ENCODE data around the gene NUP62. TPM values are rescaled to one million over a fixed set of nuclear protein-coding genes. Genes with fewer than 3 reads are reported as not detected.
"Not testable (repeated sequence)": the region's sequence is repeated elsewhere in the genome, so short reads cannot be mapped to it uniquely, and the experiment has no call there.

The NUP62 gene
- total RNA-seq, 1 donor from 2014 or later, result 57.7 TPM

DNA sequence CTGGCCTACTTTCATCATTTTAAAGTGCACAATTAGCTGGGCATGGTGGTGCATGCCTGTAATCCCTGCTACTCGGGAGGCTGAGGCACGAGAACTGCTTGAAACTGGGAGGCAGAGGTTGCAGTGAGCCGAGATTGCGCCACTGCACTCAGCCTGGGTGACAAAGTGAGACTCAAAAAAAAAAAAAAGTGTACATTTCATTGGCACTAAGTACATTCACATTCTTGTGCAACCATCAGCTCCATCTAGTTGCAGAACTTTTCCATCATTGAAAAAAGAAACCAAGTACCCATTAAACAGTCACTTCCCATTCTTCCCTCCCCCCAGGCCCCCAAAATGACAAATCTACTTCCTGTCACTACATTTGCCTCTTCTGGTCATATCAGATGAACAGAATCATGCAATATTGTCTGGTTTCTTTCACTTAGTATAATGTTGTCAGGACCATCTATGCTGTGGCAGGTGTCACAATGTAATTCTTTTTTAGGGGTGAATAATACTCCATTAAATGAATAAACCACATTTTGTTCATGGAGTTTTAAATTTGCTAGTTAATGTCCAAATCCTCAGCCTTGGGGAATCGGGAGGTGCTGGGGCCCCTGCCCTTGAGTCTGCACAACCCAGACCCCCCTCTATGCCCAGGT, 39.1 kb upstream of the NUP62 start:
- no peak overlapping the region for H3K27ac Mint-ChIP-seq (ENCODE audit: unreplicated experiment)
- no peaks in the 10 kb centered on the region for H3K27me3 Mint-ChIP-seq (ENCODE audit: unreplicated experiment)
- H3K36me3 Mint-ChIP-seq (ENCODE audit: unreplicated experiment), result no peaks in the 10 kb centered on the region
- TF ChIP-seq, protein P1, sequence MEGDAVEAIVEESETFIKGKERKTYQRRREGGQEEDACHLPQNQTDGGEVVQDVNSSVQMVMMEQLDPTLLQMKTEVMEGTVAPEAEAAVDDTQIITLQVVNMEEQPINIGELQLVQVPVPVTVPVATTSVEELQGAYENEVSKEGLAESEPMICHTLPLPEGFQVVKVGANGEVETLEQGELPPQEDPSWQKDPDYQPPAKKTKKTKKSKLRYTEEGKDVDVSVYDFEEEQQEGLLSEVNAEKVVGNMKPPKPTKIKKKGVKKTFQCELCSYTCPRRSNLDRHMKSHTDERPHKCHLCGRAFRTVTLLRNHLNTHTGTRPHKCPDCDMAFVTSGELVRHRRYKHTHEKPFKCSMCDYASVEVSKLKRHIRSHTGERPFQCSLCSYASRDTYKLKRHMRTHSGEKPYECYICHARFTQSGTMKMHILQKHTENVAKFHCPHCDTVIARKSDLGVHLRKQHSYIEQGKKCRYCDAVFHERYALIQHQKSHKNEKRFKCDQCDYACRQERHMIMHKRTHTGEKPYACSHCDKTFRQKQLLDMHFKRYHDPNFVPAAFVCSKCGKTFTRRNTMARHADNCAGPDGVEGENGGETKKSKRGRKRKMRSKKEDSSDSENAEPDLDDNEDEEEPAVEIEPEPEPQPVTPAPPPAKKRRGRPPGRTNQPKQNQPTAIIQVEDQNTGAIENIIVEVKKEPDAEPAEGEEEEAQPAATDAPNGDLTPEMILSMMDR (IDR thresholded peaks at IDR 0.05), result no peak
- DNase-seq (ENCODE audit: extremely low spot score, unreplicated experiment), result no peak
- no peaks in the 10 kb centered on the region for H3K4me1 Mint-ChIP-seq (ENCODE audit: unreplicated experiment)
- H3K4me3 Mint-ChIP-seq (ENCODE audit: unreplicated experiment), result no peak overlapping the region
- no peaks in the 10 kb centered on the region for H3K9me3 Mint-ChIP-seq (ENCODE audit: unreplicated experiment)

DNA sequence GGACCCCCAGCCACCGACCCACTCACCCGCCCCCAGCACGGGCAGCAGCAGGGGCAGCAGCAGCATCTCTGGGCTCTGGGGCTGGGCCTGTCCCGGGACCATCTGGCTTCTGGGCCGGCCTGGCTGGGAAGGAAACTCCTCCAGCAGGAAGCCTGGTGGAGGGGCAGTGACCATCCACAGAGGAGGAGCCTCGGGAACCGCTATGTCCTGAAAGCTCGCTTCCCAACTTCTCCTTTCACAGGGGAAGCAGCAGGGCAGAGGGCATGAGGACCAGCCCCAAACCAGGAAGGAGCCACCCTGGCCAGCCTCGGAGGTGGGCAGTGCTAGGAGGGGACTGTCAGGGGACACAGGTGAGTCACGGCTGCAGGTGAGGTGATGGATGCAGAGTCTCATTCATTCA, 31.7 kb upstream of the NUP62 start, which contains the start of gene SIGLEC11:
Gene SIGLEC11, minus strand, starts transcription at position 193 of the 400 bp plus-strand sequence. Its CDS starts 91 bp downstream, at position 102.
- not testable (repeated sequence) for H3K27ac Mint-ChIP-seq (ENCODE audit: unreplicated experiment); H3K4me1 Mint-ChIP-seq (ENCODE audit: unreplicated experiment); H3K9me3 Mint-ChIP-seq (ENCODE audit: unreplicated experiment); DNase-seq (ENCODE audit: extremely low spot score, unreplicated experiment); H3K36me3 Mint-ChIP-seq (ENCODE audit: unreplicated experiment); H3K27me3 Mint-ChIP-seq (ENCODE audit: unreplicated experiment); H3K4me3 Mint-ChIP-seq (ENCODE audit: unreplicated experiment)

DNA sequence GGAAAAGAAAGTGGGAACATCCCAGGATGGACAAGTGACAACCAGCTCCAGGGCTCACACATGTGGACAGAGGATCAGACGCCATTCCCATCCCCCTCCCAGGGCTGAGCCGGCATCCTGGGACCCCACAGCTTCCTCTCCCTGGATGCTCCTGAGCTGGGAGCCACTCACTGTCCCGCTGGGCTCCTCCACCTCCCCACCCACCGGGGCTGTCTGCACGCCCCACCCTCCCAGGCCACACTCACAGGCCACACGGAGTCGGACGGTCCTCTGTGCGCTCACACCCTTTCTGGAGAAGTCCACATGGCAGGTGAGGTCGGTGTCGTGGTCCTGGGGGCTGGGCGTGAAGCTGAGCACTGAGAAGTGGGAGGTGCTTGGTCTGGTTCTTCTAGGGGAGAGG, 30.6 kb upstream of the NUP62 start:
- not testable (repeated sequence) for H3K36me3 Mint-ChIP-seq (ENCODE audit: unreplicated experiment); DNase-seq (ENCODE audit: extremely low spot score, unreplicated experiment); H3K4me1 Mint-ChIP-seq (ENCODE audit: unreplicated experiment); H3K4me3 Mint-ChIP-seq (ENCODE audit: unreplicated experiment); H3K9me3 Mint-ChIP-seq (ENCODE audit: unreplicated experiment); H3K27me3 Mint-ChIP-seq (ENCODE audit: unreplicated experiment); H3K27ac Mint-ChIP-seq (ENCODE audit: unreplicated experiment)

DNA sequence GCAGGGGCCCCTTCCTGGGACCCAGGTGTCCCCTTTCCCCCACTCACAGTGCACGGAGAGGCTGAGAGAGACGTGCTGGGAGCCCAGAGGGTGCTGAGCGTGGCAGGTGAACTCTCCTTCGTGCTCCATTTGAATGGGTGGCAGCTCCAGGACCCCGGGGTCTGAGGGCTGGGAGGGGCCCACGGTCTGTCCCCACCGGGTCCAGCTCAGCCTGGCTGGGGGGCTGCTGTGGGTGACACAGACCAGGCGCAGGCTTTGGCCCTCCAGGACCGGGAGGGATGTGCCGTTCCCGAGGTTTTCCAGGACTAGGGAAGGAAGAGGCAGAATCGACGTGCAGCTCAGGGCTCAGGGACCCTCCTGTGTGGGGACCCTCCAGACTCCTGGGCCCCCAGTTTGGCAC, 29.3 kb upstream of the NUP62 start:
- H3K9me3 Mint-ChIP-seq (ENCODE audit: unreplicated experiment); H3K4me1 Mint-ChIP-seq (ENCODE audit: unreplicated experiment); DNase-seq (ENCODE audit: extremely low spot score, unreplicated experiment); H3K27ac Mint-ChIP-seq (ENCODE audit: unreplicated experiment); H3K4me3 Mint-ChIP-seq (ENCODE audit: unreplicated experiment); H3K36me3 Mint-ChIP-seq (ENCODE audit: unreplicated experiment): not testable (repeated sequence)
- peaks cover 15% of the 10 kb centered on the region for H3K27me3 Mint-ChIP-seq (ENCODE audit: unreplicated experiment)

DNA sequence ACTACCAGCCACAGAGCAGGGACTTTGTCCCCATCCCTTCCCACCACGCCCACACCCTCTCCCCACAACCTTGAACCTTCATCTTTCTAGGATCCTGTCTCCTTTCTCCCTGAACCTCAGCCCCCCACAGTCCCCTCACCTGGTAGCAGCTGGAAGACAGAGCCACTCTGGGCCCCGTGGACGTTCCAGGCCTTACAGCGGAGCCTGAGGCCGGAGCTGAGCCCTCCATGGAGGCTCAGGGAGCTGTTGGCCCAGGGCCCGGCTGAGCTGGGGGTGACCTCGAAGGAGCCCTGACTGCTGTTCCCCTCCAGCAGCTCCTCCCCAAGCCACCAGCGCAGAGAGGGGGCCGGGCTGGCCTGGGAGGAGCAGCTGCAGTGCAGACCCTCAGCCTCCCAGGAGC, 28.8 kb upstream of the NUP62 start:
- H3K9me3 Mint-ChIP-seq (ENCODE audit: unreplicated experiment); H3K36me3 Mint-ChIP-seq (ENCODE audit: unreplicated experiment); H3K4me1 Mint-ChIP-seq (ENCODE audit: unreplicated experiment); H3K4me3 Mint-ChIP-seq (ENCODE audit: unreplicated experiment); H3K27ac Mint-ChIP-seq (ENCODE audit: unreplicated experiment); DNase-seq (ENCODE audit: extremely low spot score, unreplicated experiment): not testable (repeated sequence)
- H3K27me3 Mint-ChIP-seq (ENCODE audit: unreplicated experiment), result peaks cover 19% of the 10 kb centered on the region

DNA sequence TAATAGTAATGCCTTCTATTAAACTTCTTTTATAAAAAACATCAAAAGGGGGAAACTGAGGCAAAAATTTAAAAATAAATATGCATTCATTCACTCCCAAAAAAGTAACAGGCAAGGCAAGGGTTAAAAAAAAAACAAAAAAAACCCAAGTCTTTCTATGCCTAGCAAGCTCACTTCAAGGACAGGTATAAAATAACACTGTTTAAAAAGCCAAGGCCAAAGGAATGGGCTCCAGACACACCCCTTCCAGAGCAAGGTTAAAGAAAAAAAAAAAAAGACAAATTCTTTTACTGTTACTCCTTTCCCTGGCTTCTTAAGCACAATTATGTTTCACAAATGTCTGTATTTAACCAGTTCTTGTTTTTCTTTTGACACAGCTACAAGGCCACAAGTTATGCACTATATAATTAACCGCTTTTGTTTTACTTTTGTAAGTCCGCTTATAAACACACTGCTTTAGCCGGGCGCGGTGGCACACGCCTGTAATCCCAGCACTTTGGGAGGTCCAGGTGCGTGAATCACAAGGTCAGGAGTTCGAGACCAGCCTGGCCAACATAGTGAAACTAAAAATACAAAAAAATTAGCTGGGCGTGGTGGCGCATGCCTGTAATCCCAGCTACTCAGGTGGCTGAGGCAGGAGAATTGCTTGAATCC, 28.1 kb upstream of the NUP62 start:
- Mint-ChIP-seq H3K4me3 (ENCODE audit: unreplicated experiment) (no peak overlapping the region), H3K36me3 (ENCODE audit: unreplicated experiment) (no peaks in the 10 kb centered on the region), H3K27ac (ENCODE audit: unreplicated experiment) (no peak overlapping the region), H3K4me1 (ENCODE audit: unreplicated experiment) (no peaks in the 10 kb centered on the region), H3K9me3 (ENCODE audit: unreplicated experiment) (no peaks in the 10 kb centered on the region), H3K27me3 (ENCODE audit: unreplicated experiment) (peaks cover 20% of the 10 kb centered on the region)
- TF ChIP-seq, protein P1 (IDR thresholded peaks at IDR 0.05), result no peak
- no peak for DNase-seq (ENCODE audit: extremely low spot score, unreplicated experiment)

DNA sequence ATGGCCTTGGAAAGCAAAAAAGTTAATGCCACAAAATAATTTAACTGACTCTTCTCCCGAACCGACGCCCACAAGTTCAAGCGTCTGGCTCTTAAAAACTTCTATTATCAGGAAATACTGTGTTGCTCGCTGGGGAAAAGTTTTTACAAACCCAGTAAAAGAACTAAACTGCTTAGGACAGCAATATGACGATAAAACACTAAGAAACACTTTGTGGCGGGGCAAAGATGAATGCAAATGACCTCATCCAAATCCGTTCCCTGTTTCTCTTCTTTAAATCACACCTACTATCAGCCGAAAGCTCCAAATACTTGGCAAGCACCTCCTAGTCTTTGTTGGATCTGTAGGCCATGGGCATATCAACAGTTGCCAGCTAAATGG, 26.8 kb upstream of the NUP62 start:
- Mint-ChIP-seq H3K9me3 (ENCODE audit: unreplicated experiment) (no peaks in the 10 kb centered on the region), H3K27ac (ENCODE audit: unreplicated experiment) (no peak overlapping the region), H3K36me3 (ENCODE audit: unreplicated experiment) (no peaks in the 10 kb centered on the region), H3K4me3 (ENCODE audit: unreplicated experiment) (no peak overlapping the region), H3K4me1 (ENCODE audit: unreplicated experiment) (no peaks in the 10 kb centered on the region), H3K27me3 (ENCODE audit: unreplicated experiment) (peaks cover 20% of the 10 kb centered on the region)
- no peak for DNase-seq (ENCODE audit: extremely low spot score, unreplicated experiment)
- TF ChIP-seq, protein P1 (IDR thresholded peaks at IDR 0.05), result no peak

All from osteocyte (in vitro differentiated cells).